T-helper 17 cell (primary cell): ENCODE data around the gene ADAMTS18. TPM values are rescaled to one million over a fixed set of nuclear protein-coding genes. Genes with fewer than 3 reads are reported as not detected.
"Not testable (repeated sequence)": the region's sequence is repeated elsewhere in the genome, so short reads cannot be mapped to it uniquely, and the experiment has no call there.

ENCODE experiments used
- ATAC-seq: fragments of 150-1000 bp; cut with Tn5 transposase; 2 replicates; pipeline ENCODE4 v1.10.0; 2021; ENCODE audit warnings: mild to moderate bottlenecking, moderate library complexity
- DNase-seq, 3 donors: peaks; one replicate each; pipeline versions ENCODE4 v3.0.0 to v3.0.0-alpha.2; 2020 to 2021
- H3K9me3 ChIP-seq: one replicate; pipeline ENCODE4 v1.7.0; 2013; ENCODE audit warnings: low read length, mild to moderate bottlenecking; ENCODE audit not compliant: control insufficient read depth, poor library complexity, severe bottlenecking
- H3K27ac Mint-ChIP-seq: one replicate; pipeline ENCODE4 v1.8.0; 2022; ENCODE audit warnings: mild to moderate bottlenecking, moderate library complexity, mixed read lengths
- H3K27me3 Mint-ChIP-seq: one replicate; pipeline ENCODE4 v1.8.0; 2022; ENCODE audit warnings: mixed read lengths
- H3K36me3 Mint-ChIP-seq: one replicate; pipeline ENCODE4 v1.8.0; 2022; ENCODE audit warnings: low read depth, mixed read lengths
- H3K4me1 Mint-ChIP-seq: one replicate; pipeline ENCODE4 v1.8.0; 2022; ENCODE audit warnings: mild to moderate bottlenecking, mixed read lengths
- H3K4me3 Mint-ChIP-seq: one replicate; pipeline ENCODE4 v1.8.0; 2022; ENCODE audit warnings: mild to moderate bottlenecking, moderate library complexity, mixed read lengths
- total RNA-seq, 4 donors: library from RNA in 2 of 4; stranded (reverse) in 2 of 4; gene quantifications; one replicate each; pipeline ENCODE4 v1.2.3 and lab custom pipeline; 2022 to 2026

The ADAMTS18 gene
- total RNA-seq, 2 donors from 2014 or later, result not detected

DNA sequence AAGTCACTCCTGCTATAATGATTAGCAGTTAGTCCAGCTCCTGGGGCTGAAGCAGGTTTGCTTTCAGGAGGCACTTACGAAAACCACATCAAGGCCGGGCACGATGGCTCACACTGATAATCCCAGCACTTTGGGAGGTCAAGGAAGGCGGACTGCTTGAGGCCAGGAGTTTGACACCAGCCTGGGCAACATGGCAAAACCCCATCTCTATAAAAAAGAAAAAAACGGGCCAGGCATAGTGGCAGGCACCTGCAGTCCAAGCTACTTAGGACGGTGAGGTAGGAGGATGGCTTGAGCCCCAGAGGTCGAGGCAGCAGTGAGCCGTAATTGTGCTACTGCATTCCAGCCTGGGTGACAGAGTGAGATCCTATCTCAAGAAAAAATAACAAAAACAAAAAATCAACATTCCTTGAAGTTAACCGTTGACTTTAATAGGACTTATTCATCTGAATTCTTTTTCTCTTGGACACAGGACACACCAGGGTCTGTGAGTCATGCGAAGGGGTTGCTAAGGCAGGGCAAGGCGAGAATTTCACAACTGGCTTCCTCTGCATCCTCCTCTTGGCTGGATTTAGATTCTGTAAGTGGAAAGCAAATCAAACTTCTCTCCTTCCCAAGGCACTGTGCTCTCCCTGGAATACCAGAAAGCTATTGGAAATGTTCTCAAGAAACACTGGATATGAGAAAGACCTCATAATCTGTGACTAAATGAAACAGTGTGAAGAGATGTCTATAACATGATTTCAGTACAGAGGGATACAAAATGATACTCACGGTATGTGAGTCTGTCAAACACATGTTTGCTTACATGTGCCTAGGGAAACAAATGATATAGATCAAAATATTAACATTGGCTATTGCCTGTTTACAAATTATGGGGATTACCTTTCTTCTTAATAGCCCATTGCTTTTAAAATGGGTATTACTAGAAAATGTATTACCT, 136.1 kb downstream of the ADAMTS18 start:
- Mint-ChIP-seq H3K4me1 (peaks cover 2% of the 10 kb centered on the region), H3K27ac (no peak overlapping the region), H3K27me3 (peaks cover 31% of the 10 kb centered on the region), H3K36me3 (no peaks in the 10 kb centered on the region), H3K4me3 (no peak overlapping the region)
- ATAC-seq (no peak), DNase-seq (no peak)
- no peaks in the 10 kb centered on the region for H3K9me3 ChIP-seq

DNA sequence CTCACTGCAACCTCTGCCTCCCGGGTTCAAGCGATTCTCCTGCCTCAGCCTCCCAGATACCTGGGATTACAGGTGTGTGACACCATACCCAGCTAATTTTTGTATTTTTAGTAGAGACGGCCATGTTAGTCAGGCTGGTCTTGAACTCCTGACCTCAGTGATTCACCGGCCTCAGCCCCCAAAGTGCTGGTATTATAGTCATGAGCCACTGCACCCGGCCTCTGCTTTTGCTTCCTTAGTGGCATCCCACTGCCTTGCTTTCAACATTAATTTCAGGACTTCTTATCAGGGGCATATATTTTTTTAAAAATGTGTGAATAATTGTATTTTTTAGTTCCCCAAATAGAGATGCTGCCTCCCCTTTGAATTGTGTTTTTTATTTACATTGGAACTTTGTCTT, 136.8 kb downstream of the ADAMTS18 start:
- no peaks in the 10 kb centered on the region for H3K9me3 ChIP-seq
- Mint-ChIP-seq H3K36me3 (no peaks in the 10 kb centered on the region), H3K27ac (no peak overlapping the region), H3K27me3 (peaks cover 28% of the 10 kb centered on the region), H3K4me1 (peaks cover 2% of the 10 kb centered on the region), H3K4me3 (no peak overlapping the region)
- ATAC-seq (no peak), DNase-seq (no peak)

DNA sequence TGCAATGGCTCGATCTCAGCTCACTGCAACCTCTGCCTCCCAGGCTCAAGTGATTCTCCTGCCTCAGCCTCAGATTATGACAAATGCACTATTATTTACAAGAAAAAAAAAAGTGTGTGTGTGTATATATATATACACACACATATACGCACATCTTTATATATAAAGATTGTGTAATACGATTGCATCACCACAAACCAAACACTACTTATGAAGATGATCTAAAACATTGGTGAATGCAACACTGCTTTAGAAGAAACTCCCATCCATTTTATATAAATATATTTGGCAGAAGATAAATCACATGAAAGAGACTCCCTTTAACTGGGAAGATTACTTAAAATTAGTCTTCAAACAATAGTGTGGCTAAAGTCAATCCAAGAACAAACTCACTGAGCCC, 138.9 kb downstream of the ADAMTS18 start:
- Mint-ChIP-seq H3K36me3 (no peaks in the 10 kb centered on the region), H3K27me3 (peaks cover 18% of the 10 kb centered on the region), H3K4me1 (peaks cover 2% of the 10 kb centered on the region), H3K4me3 (no peak overlapping the region), H3K27ac (no peak overlapping the region)
- no peaks in the 10 kb centered on the region for H3K9me3 ChIP-seq
- ATAC-seq (no peak), DNase-seq (no peak)

DNA sequence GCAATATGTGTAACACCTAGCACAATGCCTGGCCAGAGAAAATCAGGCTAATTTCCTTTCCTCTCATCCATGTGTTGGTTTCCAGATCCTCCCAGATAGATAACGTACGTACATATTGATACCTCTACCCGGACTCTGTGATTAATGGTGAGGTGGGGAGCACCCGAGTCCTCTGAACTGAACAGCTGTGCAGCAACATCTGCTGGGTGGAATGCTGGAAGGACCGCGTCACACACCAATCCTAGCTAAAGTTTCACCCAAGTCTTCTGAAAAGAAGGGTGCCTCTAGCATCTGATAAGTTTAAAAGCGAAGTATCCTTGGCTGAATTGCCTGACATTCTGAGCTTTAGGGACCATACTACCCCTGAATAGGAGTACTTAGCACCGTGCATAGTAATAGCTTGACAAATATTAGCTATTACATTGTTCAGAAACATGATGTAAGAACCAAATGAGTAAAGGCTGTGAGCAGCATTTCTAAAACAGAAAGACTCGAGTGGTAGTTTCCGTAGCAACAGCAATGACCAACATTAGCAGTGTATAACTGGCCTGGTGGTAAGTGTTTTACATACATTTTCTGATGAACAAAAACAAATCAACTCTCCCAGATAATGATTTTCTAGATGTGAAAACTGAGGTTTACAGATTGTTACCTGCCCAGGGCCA, 144.3 kb downstream of the ADAMTS18 start:
- ATAC-seq, result no peak
- no peak for DNase-seq
- no peaks in the 10 kb centered on the region for H3K36me3 Mint-ChIP-seq
- no peak overlapping the region for H3K4me3 Mint-ChIP-seq
- H3K27ac Mint-ChIP-seq, result no peak overlapping the region
- H3K27me3 Mint-ChIP-seq, result peaks cover 28% of the 10 kb centered on the region
- no peaks in the 10 kb centered on the region for H3K9me3 ChIP-seq
- H3K4me1 Mint-ChIP-seq, result peaks cover 2% of the 10 kb centered on the region

DNA sequence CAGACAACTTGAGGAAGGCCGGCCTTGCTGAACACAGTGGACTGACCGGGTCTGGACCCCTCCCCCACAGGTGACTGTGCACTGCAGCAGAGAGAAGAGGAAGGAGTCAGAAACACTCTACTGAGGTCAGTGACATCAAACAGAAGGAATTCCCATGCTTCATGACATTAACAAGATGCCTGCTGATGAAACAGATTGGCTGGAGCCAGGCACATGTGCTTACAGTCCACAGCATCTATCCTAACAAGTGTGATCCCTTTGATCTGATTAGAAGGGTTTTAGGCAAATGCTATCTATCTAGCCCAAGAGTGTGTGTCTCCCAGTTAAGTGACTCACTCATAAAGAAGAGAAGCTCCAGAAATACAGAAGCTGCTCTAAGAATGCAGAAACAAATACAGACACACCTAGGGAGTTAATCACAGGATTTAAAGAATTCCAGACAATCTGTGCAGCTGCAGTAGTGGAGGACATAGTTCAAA, 145.5 kb downstream of the ADAMTS18 start:
- DNase-seq (no peak), ATAC-seq (no peak)
- Mint-ChIP-seq H3K4me3 (no peak overlapping the region), H3K27ac (no peak overlapping the region), H3K4me1 (no peaks in the 10 kb centered on the region), H3K27me3 (peaks cover 30% of the 10 kb centered on the region), H3K36me3 (no peaks in the 10 kb centered on the region)
- H3K9me3 ChIP-seq, result no peaks in the 10 kb centered on the region

DNA sequence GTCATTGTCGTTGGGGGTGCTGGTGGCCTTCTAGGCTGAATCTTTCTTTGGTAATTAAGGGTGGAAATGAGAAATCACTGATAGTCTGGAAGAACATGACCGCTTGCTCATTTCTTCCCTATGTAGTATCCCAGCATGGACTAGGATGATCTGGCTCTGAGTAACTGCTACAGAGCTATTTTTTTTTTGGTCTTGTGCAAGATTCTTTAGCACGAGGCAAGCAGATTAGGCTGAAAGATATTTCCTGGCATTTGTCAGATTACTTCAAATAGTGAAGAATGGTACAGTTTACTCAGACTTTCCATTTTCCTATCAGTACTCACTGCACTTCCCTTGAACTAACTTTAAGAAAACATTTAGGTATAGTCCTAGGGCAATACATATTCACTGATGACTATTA, 146.6 kb downstream of the ADAMTS18 start:
- H3K9me3 ChIP-seq, result no peaks in the 10 kb centered on the region
- Mint-ChIP-seq H3K27ac (no peak overlapping the region), H3K4me1 (no peaks in the 10 kb centered on the region), H3K36me3 (no peaks in the 10 kb centered on the region), H3K4me3 (no peak overlapping the region), H3K27me3 (peaks cover 25% of the 10 kb centered on the region)
- DNase-seq, result no peak
- no peak for ATAC-seq

DNA sequence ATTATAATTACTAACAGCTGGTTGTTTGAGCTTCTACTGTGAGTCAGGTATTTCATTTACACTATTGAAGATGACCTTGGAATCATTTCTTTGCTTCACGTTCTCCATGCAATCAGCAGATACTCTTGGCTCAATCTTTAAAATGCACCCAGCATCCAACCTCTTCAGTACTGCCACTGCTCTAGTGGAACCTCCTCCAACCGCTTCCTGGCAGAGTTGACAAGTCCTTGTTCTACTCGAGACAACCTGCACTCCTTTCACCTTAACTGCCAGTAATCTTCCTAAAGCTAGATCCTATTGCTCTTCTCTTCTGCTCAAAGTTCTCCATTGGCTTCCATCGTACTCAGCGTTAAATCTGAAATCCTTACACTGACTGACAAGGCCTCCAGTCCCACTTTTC, 149.2 kb downstream of the ADAMTS18 start:
- H3K9me3 ChIP-seq, result no peaks in the 10 kb centered on the region
- H3K27me3 Mint-ChIP-seq, result peaks cover 20% of the 10 kb centered on the region
- no peaks in the 10 kb centered on the region for H3K36me3 Mint-ChIP-seq
- ATAC-seq (no peak), DNase-seq (no peak)
- H3K4me3 Mint-ChIP-seq, result no peak overlapping the region
- no peaks in the 10 kb centered on the region for H3K4me1 Mint-ChIP-seq
- H3K27ac Mint-ChIP-seq, result no peak overlapping the region

DNA sequence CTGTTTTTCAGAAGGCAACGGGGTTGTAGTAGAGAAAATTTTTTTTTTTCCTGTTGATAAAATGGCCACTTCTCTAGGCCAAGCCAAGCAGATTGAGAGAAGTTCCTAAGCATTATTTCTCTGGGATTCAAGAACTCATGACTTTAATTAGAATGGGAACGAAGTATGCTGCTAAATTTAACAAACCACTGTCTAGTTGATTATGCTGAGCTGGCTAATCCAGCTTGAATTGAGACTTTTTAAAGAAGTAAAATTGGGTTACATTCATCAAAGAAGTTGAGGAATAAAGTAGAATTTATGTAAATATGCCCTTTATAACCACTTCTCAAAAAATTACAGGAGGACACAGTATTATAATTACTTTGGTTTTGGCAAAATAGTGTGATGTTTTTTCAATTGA, 152.5 kb downstream of the ADAMTS18 start:
- H3K27ac Mint-ChIP-seq, result no peak overlapping the region
- H3K4me3 Mint-ChIP-seq, result no peak overlapping the region
- H3K36me3 Mint-ChIP-seq, result no peaks in the 10 kb centered on the region
- no peaks in the 10 kb centered on the region for H3K4me1 Mint-ChIP-seq
- no peak for ATAC-seq
- H3K27me3 Mint-ChIP-seq, result peaks cover 14% of the 10 kb centered on the region
- no peaks in the 10 kb centered on the region for H3K9me3 ChIP-seq
- DNase-seq, result no peak

DNA sequence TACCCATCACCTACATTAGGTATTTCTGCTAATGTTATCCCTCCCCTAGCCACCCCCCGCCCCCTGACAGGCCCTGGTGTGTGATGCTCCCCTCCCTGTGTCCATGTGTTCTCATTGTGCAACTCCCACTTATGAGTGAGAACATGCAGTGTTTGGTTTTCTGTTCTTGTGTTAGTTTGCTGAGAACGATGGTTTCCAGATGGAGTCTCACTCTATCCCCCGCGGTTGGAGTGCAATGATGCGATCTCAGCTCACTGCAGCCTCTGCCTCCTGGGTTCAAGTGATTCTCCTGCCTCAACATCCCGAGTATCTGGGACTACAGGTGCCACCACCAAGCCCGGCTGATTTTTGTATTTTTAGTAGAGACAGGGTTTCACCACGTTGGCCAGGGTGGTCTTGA, 155.5 kb downstream of the ADAMTS18 start:
- not testable (repeated sequence) for H3K4me1 Mint-ChIP-seq, H3K27ac Mint-ChIP-seq, H3K36me3 Mint-ChIP-seq, DNase-seq, H3K9me3 ChIP-seq, ATAC-seq, H3K4me3 Mint-ChIP-seq, H3K27me3 Mint-ChIP-seq

DNA sequence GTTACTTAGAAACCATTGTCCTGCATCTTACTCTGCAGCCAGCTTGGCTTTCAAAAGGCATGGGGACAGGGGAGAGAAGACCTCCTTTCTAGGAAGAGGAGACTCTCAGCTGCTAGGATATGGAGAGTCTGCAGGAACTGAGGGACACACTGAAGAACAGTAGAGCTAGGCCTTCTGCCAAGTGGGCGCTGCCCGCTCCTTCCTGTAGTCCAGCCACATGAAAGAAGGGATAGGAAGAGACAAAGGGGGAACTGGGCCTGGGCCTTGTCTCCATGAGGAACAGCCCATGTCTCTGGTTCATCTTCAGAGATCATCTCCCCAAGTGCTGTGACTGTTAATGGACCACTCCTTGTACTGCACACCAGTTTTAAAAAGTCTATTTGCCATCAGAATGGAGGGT, 157.3 kb downstream of the ADAMTS18 start:
- no peak overlapping the region for H3K27ac Mint-ChIP-seq
- ATAC-seq, result no peak

DNA sequence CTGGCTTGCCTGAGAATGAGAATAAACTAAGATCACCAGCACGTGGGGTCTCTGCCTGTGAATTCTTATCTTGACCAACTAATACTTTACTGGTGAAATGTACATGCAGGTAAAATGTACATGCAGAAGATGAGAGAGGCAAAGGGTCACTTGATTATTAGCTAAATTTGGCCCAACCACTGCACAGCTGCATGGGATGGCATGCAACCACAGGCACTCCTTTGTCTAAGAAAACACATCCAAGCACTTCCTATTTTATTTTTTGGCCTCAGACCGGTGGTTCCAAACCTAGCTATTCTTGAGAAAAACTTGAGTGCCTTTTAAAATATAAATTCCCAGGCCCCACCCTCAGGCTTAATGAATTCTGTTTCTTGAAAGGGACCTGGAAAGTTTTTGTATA, 157.7 kb downstream of the ADAMTS18 start:
- H3K36me3 Mint-ChIP-seq, result peaks cover 3% of the 10 kb centered on the region
- no peaks in the 10 kb centered on the region for H3K9me3 ChIP-seq
- H3K27me3 Mint-ChIP-seq, result peaks cover 25% of the 10 kb centered on the region
- H3K27ac Mint-ChIP-seq, result no peak overlapping the region
- DNase-seq (no peak), ATAC-seq (no peak)
- H3K4me3 Mint-ChIP-seq, result no peak overlapping the region
- no peaks in the 10 kb centered on the region for H3K4me1 Mint-ChIP-seq

More for the DNA sequence above, 157.3 kb downstream of the ADAMTS18 start:
- Mint-ChIP-seq H3K27me3 (peaks cover 20% of the 10 kb centered on the region), H3K36me3 (peaks cover 2% of the 10 kb centered on the region), H3K4me1 (no peaks in the 10 kb centered on the region), H3K4me3 (no peak overlapping the region)
- DNase-seq, result no peak
- no peaks in the 10 kb centered on the region for H3K9me3 ChIP-seq

DNA sequence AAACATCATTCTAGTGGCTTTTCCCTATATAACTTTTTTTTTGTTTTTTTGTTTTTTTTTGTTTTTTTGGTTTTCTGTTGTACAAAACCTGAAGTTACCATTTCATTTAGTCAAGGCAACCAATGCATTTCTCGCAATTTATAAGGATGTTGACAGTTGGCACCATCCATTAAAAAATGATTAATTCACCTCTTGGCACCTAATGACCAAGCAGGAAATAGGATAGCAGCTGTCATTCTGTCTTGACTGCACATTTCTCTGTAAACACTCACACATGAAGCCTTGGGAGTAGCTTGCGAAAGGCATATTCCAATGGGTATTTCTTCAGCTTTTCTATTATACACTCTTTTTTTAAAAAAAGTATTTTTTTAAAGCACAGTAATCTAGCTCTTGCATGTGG, 158.2 kb downstream of the ADAMTS18 start:
- H3K27me3 Mint-ChIP-seq, result peaks cover 29% of the 10 kb centered on the region
- no peak for ATAC-seq

DNA sequence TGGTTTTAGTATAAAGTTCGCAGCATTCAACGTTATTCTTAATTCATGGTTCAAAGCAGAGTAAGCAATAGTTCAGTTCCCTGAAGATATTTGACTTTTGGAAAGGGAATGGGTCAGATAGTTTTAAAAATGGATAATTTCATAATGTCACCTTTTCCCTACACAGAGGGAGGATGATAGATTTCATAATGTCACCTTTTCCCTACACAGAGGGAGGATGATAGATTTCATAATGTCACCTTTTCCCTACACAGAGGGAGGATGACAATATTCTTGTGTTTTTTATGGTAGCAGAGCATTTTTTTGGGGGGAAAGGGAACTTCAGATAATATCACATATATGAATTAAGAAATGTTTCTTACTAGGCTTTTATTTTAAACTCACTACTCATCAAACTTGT, 159.5 kb downstream of the ADAMTS18 start:
- H3K27me3 Mint-ChIP-seq, result peaks cover 32% of the 10 kb centered on the region
- H3K36me3 Mint-ChIP-seq, H3K27ac Mint-ChIP-seq, DNase-seq, H3K4me3 Mint-ChIP-seq, ATAC-seq, H3K4me1 Mint-ChIP-seq, H3K9me3 ChIP-seq: not testable (repeated sequence)

More for the DNA sequence above, 158.2 kb downstream of the ADAMTS18 start:
- Mint-ChIP-seq H3K36me3 (peaks cover 3% of the 10 kb centered on the region), H3K4me1 (no peaks in the 10 kb centered on the region), H3K27ac (no peak overlapping the region), H3K4me3 (no peak overlapping the region)
- no peaks in the 10 kb centered on the region for H3K9me3 ChIP-seq
- no peak for DNase-seq
